Epithelial cell of alveolus of lung (primary cell): ENCODE results near the gene FAM89A. TPM values are rescaled to one million over a fixed set of nuclear protein-coding genes. Genes with fewer than 3 reads are reported as not detected.

Experiments used
- total RNA-seq: library from RNA; depleted of rRNA; stranded (reverse); fragments of >200 nt; gene quantifications from 2 replicates; pipeline ENCODE4 v1.2.1, GENCODE V29; 2015

The FAM89A gene
- 5.1 and 7.8 TPM in 2 replicates for total RNA-seq

GRCh38 chr1:231040019-231040799, at the start of gene FAM89A:
Gene FAM89A (minus strand): TSS chr1:231040254. CDS start chr1:231040211, 43 bp downstream.

GRCh38 chr1:230978491-230979388, 61.3 kb downstream of the FAM89A start, which contains the start of the genes ARV1 and TTC13:
Gene ARV1 (plus strand): TSS chr1:230979094. CDS start chr1:230979106, 12 bp downstream.
Gene TTC13 (minus strand): TSS chr1:230978861. CDS start chr1:230978830, 31 bp downstream.

Other genes with a start within 250 kb of the FAM89A start
- 9.3 and 28.4 TPM in 2 replicates for gene C1orf198, start 171.7 kb downstream of the FAM89A start, total RNA-seq
- 4.1 and 7.8 TPM in 2 replicates for gene TTC13, start 61.4 kb downstream of the FAM89A start, total RNA-seq
- 12.9 and 29.8 TPM in 2 replicates for gene ARV1, start 61.2 kb downstream of the FAM89A start, total RNA-seq
- not detected in 2 replicates for gene TRIM67, start 121.8 kb upstream of the FAM89A start, total RNA-seq
- gene GNPAT, start 201.0 kb upstream of the FAM89A start, total RNA-seq = 34.7 and 41.9 TPM in 2 replicates